Measurements from ENCODE around the gene OXTR. TPM values are rescaled to one million over a fixed set of nuclear protein-coding genes. Genes with fewer than 3 reads are reported as not detected.

The OXTR gene
- total RNA-seq, 1 donor from 2014 or later = 13.5 TPM

DNA sequence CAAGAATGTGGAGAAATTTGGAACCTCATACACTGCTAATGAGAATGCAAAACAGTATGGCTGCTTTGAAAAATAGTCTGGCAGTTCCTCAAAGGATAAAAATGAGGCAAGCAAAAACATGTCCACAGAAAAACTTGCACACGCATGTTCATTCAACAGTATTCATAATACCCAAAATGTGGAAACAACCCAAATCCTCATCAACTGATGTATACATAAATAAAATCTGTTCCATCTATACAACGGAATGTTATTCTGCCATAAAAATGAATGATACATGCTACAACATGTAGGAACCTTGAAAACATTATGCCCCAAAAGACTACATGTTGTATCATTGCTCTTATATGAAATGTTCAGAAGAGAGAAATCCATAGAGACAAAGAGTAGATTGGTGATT, 36.4 kb upstream of the OXTR start:
- TF ChIP-seq, protein P1, sequence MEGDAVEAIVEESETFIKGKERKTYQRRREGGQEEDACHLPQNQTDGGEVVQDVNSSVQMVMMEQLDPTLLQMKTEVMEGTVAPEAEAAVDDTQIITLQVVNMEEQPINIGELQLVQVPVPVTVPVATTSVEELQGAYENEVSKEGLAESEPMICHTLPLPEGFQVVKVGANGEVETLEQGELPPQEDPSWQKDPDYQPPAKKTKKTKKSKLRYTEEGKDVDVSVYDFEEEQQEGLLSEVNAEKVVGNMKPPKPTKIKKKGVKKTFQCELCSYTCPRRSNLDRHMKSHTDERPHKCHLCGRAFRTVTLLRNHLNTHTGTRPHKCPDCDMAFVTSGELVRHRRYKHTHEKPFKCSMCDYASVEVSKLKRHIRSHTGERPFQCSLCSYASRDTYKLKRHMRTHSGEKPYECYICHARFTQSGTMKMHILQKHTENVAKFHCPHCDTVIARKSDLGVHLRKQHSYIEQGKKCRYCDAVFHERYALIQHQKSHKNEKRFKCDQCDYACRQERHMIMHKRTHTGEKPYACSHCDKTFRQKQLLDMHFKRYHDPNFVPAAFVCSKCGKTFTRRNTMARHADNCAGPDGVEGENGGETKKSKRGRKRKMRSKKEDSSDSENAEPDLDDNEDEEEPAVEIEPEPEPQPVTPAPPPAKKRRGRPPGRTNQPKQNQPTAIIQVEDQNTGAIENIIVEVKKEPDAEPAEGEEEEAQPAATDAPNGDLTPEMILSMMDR (IDR thresholded peaks at IDR 0.05; ENCODE audit: unreplicated experiment) = no peak
- Mint-ChIP-seq H3K36me3 (peaks cover under 1% of the 10 kb centered on the region), H3K27ac (no peak overlapping the region), H3K9me3 (peaks cover 36% of the 10 kb centered on the region), H3K4me1 (no peaks in the 10 kb centered on the region), H3K4me3 (no peak overlapping the region), H3K27me3 (ENCODE audit: low read depth) (no peaks in the 10 kb centered on the region)
- DNase-seq (ENCODE audit: low spot score in 2 of 2, unreplicated experiment in 2 of 2) = no peak

DNA sequence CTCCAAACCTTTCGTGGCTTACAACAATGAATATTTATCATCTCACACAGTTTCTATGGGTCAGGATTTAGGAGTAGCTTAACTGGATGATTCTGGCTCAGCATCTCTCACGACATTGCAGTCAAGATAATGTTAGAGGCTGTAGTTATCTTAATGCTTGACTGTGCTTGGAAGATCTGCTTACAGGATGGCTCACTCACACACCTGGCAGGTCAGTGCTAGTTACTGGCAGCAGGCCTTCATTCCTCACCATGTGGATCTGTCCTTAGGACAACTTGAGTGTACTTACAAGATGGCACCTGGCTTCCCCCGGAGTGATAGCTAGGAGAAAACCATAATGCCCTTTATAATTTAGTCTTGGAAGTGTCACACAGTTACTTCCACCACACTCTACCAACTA, 32.8 kb upstream of the OXTR start:
- H3K36me3 Mint-ChIP-seq = peaks cover 5% of the 10 kb centered on the region
- no peak overlapping the region for H3K4me3 Mint-ChIP-seq
- no peak for DNase-seq (ENCODE audit: low spot score in 2 of 2, unreplicated experiment in 2 of 2)
- no peak overlapping the region for H3K27ac Mint-ChIP-seq
- H3K9me3 Mint-ChIP-seq = peaks cover 48% of the 10 kb centered on the region
- H3K27me3 Mint-ChIP-seq (ENCODE audit: low read depth) = no peaks in the 10 kb centered on the region
- no peaks in the 10 kb centered on the region for H3K4me1 Mint-ChIP-seq
- TF ChIP-seq, protein P1 (IDR thresholded peaks at IDR 0.05; ENCODE audit: unreplicated experiment) = no peak

DNA sequence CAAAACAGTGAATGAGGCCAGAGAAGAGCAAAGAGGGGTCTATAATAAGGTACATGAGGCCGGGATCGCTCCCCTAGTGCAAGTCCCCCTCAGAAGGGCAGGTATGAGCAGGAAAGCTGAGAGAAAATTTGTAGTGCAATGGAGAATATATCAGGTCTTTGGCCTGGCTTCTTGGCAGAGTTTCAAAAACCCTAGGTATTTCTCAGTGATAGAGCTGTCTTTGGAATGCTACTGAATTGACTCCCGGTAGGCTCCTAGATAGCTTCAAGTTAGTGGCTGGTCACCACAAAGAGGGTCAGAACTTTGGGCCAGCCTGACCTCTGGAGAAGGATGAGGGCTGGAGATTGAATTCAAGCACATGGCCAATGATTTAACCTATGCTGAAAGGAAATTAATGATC, 30.6 kb upstream of the OXTR start:
- Mint-ChIP-seq H3K27me3 (ENCODE audit: low read depth) (no peaks in the 10 kb centered on the region), H3K4me3 (no peak overlapping the region), H3K9me3 (peaks cover 39% of the 10 kb centered on the region), H3K4me1 (peaks cover 4% of the 10 kb centered on the region), H3K27ac (no peak overlapping the region), H3K36me3 (peaks cover 5% of the 10 kb centered on the region)
- TF ChIP-seq, protein P1 (IDR thresholded peaks at IDR 0.05; ENCODE audit: unreplicated experiment) = no peak
- DNase-seq (ENCODE audit: low spot score in 2 of 2, unreplicated experiment in 2 of 2) = no peak

DNA sequence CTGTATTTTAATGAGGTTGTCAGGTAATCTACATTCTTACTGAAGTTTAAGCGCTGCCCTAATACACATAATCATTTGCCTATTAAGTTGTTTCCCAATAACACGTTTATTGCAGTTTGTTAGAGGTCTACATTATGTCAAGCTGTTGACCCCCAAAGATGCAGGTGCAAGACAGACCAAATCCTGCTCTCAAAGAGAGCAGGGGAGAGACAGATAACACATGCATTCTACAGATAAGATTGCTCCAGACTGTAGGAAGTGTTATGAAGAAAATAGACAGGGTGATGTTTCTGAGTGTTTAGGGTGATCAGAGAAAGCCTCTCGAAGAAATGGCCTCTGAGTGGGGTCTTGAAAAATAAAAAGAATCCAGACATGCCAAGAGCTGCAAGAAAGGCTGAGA, 24.8 kb upstream of the OXTR start:
- no peak overlapping the region for H3K27ac Mint-ChIP-seq

DNA sequence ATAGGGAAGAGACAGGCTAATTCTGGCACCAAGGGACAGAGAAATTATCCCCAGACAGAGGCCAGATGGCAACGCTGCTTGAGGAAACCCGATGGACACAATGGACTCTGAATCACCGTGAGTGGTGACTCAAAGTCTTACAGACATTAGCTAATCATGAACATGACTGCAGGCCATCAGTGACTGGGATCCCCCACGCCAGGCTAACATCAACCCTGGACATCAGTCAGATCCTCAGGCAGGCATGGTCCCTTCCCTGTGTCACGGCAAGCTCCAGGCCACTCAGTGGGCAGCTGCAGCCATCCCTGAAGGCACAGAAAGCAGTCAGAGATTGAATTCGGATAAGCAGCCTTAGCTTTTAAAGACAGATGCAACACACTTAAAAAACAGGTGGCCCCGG, 23.8 kb upstream of the OXTR start:
- no peak overlapping the region for H3K27ac Mint-ChIP-seq
- TF ChIP-seq, protein P1 (IDR thresholded peaks at IDR 0.05; ENCODE audit: unreplicated experiment) = no peak
- H3K36me3 Mint-ChIP-seq = peaks cover 7% of the 10 kb centered on the region
- no peak for DNase-seq (ENCODE audit: low spot score in 2 of 2, unreplicated experiment in 2 of 2)
- H3K4me3 Mint-ChIP-seq = no peak overlapping the region
- no peaks in the 10 kb centered on the region for H3K27me3 Mint-ChIP-seq (ENCODE audit: low read depth)
- H3K4me1 Mint-ChIP-seq = peaks cover 7% of the 10 kb centered on the region
- peaks cover 18% of the 10 kb centered on the region for H3K9me3 Mint-ChIP-seq

More for the DNA sequence above, 24.8 kb upstream of the OXTR start:
- H3K9me3 Mint-ChIP-seq = peaks cover 11% of the 10 kb centered on the region
- H3K27me3 Mint-ChIP-seq (ENCODE audit: low read depth) = no peaks in the 10 kb centered on the region
- TF ChIP-seq, protein P1 (IDR thresholded peaks at IDR 0.05; ENCODE audit: unreplicated experiment) = no peak
- H3K4me3 Mint-ChIP-seq = no peak overlapping the region
- peaks cover 4% of the 10 kb centered on the region for H3K36me3 Mint-ChIP-seq
- DNase-seq (ENCODE audit: low spot score in 2 of 2, unreplicated experiment in 2 of 2) = no peak
- H3K4me1 Mint-ChIP-seq = peaks cover 7% of the 10 kb centered on the region

DNA sequence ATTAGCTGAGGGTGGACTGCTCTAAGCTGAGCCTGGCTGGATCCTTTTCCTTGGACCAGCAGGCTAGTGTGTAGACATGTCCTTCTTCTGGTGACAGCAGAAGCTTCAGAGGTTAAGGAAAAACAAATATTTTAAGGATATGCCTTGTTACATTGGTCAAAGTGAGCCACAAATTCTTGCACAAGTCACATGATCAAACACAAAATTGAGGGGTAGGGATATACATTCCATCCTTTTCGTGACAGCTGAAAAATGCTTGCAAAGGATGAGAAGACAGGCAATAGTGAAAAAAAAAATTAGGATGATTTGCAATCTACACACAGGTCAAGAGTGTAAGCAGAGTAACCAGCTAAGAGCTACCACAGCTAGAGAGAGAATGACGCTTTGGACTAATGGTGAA, 21.1 kb upstream of the OXTR start:
- H3K27ac Mint-ChIP-seq = no peak overlapping the region
- TF ChIP-seq, protein P1 (IDR thresholded peaks at IDR 0.05; ENCODE audit: unreplicated experiment) = no peak
- no peak overlapping the region for H3K4me3 Mint-ChIP-seq
- DNase-seq (ENCODE audit: low spot score in 2 of 2, unreplicated experiment in 2 of 2) = no peak
- H3K9me3 Mint-ChIP-seq = peaks cover 28% of the 10 kb centered on the region
- peaks cover 7% of the 10 kb centered on the region for H3K36me3 Mint-ChIP-seq
- H3K4me1 Mint-ChIP-seq = peaks cover 2% of the 10 kb centered on the region
- no peaks in the 10 kb centered on the region for H3K27me3 Mint-ChIP-seq (ENCODE audit: low read depth)
